ENCODE results near the gene THAP12. TPM values are rescaled to one million over a fixed set of nuclear protein-coding genes. Genes with fewer than 3 reads are reported as not detected.
A peak's percentile ranks its signal among the peaks of the same experiment; 100 is the strongest.

Gene THAP12
- total and polyA plus RNA-seq, 2 of the 13 experiments (the other 11 are each of a cell fraction or from before 2014, with no cell fraction given), result 18.8 to 51.3 TPM

DNA sequence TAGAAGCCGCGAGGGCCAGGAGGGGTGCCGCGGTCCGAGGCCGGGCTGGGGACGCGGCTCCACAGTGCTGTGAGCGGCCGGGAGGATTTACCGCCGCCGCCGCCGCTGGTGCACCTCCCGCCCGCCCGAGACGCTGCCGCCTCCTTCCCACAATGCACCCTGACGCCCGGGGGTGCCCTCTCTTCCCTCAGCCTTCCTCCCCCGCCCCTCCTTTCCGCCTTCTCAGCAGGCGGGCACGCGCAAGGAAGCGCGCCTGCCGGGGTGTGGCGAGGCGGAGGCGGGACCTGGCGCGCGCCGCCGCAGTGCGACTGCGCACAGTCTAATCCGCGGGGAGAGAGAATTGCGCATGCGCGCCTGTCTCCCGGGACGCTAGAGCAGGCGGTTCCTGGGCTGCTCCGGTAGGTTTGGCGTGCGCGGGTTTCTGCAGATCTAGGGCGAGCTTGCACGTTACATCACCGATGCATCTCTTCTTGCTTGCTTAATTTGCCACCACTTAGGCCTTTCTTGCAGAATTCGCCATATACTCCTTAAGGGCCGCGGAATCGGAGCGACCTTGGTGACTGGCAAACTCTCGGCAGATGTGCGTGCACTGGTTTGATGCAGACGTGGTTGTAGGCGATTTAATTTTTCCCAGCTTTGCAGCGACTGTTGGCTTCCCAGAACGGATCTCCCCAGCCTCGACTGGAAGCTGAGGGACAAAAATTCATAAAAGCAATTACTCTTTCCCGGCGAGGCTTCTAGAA is at the start of gene THAP12, which contains the start of gene GVQW3 (continued):
- TF ChIP-seq, protein P1, sequence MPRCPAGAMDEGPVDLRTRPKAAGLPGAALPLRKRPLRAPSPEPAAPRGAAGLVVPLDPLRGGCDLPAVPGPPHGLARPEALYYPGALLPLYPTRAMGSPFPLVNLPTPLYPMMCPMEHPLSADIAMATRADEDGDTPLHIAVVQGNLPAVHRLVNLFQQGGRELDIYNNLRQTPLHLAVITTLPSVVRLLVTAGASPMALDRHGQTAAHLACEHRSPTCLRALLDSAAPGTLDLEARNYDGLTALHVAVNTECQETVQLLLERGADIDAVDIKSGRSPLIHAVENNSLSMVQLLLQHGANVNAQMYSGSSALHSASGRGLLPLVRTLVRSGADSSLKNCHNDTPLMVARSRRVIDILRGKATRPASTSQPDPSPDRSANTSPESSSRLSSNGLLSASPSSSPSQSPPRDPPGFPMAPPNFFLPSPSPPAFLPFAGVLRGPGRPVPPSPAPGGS (CRISPR knock-in tag; IDR thresholded peaks at IDR 0.05), result 0 out of 2 replicates have a peak, but pooled peaks have one; percentile 37
- TF ChIP-seq HOXA7 (CRISPR knock-in tag; IDR thresholded peaks at IDR 0.05) (no peak), U2AF1 (optimal IDR thresholded peaks at IDR 0.05; ENCODE audit: low read depth, low read length) (peak; percentile 58), PCBP2 (optimal IDR thresholded peaks at IDR 0.05; ENCODE audit: low read depth, low read length, poor library complexity, severe bottlenecking) (no peak), ZFAT (CRISPR knock-in tag; conservative IDR thresholded peaks at IDR 0.05) (no peak), ZNF564 (CRISPR knock-in tag; IDR thresholded peaks at IDR 0.05) (no peak; the same call in 1 of the 2 replicates), SRF (IDR thresholded peaks at IDR 0.05; ENCODE audit: low read depth, low read length) (no peak), KLF9 (CRISPR knock-in tag; IDR thresholded peaks at IDR 0.05; ENCODE audit: low read depth) (no peak), RAD21 (CRISPR knock-in tag; IDR thresholded peaks at IDR 0.05) (peak; percentile 64; the same call in 1 of the 2 replicates), IRX3 (CRISPR knock-in tag; IDR thresholded peaks at IDR 0.05; ENCODE audit: borderline replicate concordance, low read depth) (no peak), MBNL3 (CRISPR knock-in tag; conservative IDR thresholded peaks at IDR 0.05) (no peak), CENPX (CRISPR knock-in tag; IDR thresholded peaks at IDR 0.05) (no peak), ZSCAN21 (CRISPR knock-in tag; IDR thresholded peaks at IDR 0.05; ENCODE audit: borderline replicate concordance) (no peak; the same call in 1 of the 2 replicates), CCDC6 (CRISPR knock-in tag; IDR thresholded peaks at IDR 0.05) (peak; percentile 61; the same call in 1 of the 2 replicates), STAT5B (CRISPR knock-in tag; IDR thresholded peaks at IDR 0.05) (no peak), ZNF782 (CRISPR knock-in tag; IDR thresholded peaks at IDR 0.05; ENCODE audit: borderline replicate concordance) (no peak), TBX3 (IDR thresholded peaks at IDR 0.05; ENCODE audit: borderline replicate concordance) (no peak), SRSF4 (IDR thresholded peaks at IDR 0.05; ENCODE audit: low read depth, low read length, poor library complexity, severe bottlenecking) (no peak), DMAP1 (CRISPR knock-in tag; IDR thresholded peaks at IDR 0.05) (peak; percentile 70; the same call in 1 of the 2 replicates)
- TF ChIP-seq, protein P2, sequence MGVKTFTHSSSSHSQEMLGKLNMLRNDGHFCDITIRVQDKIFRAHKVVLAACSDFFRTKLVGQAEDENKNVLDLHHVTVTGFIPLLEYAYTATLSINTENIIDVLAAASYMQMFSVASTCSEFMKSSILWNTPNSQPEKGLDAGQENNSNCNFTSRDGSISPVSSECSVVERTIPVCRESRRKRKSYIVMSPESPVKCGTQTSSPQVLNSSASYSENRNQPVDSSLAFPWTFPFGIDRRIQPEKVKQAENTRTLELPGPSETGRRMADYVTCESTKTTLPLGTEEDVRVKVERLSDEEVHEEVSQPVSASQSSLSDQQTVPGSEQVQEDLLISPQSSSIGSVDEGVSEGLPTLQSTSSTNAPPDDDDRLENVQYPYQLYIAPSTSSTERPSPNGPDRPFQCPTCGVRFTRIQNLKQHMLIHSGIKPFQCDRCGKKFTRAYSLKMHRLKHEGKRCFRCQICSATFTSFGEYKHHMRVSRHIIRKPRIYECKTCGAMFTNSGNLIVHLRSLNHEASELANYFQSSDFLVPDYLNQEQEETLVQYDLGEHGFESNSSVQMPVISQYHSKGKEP (CRISPR knock-in tag; IDR thresholded peaks at IDR 0.05), result no peak
- TF ChIP-seq, protein P3, sequence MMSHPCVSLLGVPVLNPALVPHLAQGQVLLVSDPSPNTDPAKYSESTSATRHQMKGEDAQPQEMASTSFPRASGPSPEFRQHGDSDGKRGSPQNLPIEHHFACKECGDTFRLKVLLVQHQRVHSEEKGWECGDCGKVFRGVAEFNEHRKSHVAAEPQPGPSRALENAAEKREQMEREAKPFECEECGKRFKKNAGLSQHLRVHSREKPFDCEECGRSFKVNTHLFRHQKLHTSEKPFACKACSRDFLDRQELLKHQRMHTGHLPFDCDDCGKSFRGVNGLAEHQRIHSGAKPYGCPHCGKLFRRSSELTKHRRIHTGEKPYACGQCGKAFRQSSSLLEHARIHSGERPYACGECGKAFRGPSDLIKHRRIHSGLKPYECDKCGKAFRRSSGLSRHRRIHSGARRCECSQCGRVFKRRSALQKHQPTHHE (CRISPR knock-in tag; IDR thresholded peaks at IDR 0.05; ENCODE audit: borderline replicate concordance), result peak; percentile 79; the same call in 1 of the 2 replicates
- TF ChIP-seq, protein P4, sequence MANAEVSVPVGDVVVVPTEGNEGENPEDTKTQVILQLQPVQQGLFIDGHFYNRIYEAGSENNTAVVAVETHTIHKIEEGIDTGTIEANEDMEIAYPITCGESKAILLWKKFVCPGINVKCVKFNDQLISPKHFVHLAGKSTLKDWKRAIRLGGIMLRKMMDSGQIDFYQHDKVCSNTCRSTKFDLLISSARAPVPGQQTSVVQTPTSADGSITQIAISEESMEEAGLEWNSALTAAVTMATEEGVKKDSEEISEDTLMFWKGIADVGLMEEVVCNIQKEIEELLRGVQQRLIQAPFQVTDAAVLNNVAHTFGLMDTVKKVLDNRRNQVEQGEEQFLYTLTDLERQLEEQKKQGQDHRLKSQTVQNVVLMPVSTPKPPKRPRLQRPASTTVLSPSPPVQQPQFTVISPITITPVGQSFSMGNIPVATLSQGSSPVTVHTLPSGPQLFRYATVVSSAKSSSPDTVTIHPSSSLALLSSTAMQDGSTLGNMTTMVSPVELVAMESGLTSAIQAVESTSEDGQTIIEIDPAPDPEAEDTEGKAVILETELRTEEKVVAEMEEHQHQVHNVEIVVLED (CRISPR knock-in tag; IDR thresholded peaks at IDR 0.05; ENCODE audit: borderline replicate concordance), result peak; percentile 82; the same call in 1 of the 2 replicates

Measured in HepG2 (cell line).